OCI-LY3 (cell line): Measurements from ENCODE around the gene ZNF764.

Experiments
- H2AFZ ChIP-seq: fragments of 200-600, 300-600 bp; shearing (Covaris generic); 2 replicates; pipeline ENCODE4 v1.6.0; 2014; ENCODE audit warnings: antibody characterized with exemption, low read depth, low read length
- H3K27ac ChIP-seq: fragments of 200-600, 300-600 bp; sonication (generic); 2 replicates; pipeline ENCODE4 v1.5.1; 2014; ENCODE audit warnings: mild to moderate bottlenecking, low read length, moderate library complexity, mixed read lengths
- H3K27me3 ChIP-seq: fragments of 200-600, 300-600 bp; sonication (generic); 2 replicates; pipeline ENCODE4 v1.6.1; 2014; ENCODE audit warnings: low read depth, low read length, mixed read lengths
- H3K36me3 ChIP-seq: fragments of 200-600, 300-600 bp; sonication (generic); replicated peaks from 2 replicates; pipeline ENCODE3; 2014; ENCODE audit warnings: low read depth, low read length, mixed read lengths
- H3K4me1 ChIP-seq: fragments of 300-600, 200-600 bp; sonication (generic); 2 replicates; pipeline ENCODE4 v1.6.1; 2014; ENCODE audit warnings: low read length, mixed read lengths
- H3K4me2 ChIP-seq: fragments of 200-600, 300-600 bp; sonication (generic); 2 replicates; pipeline ENCODE4 v1.6.1; 2014; ENCODE audit warnings: low read length, mixed read lengths
- H3K4me3 ChIP-seq: fragments of 300-600, 200-600 bp; sonication (generic); 2 replicates; pipeline ENCODE4 v1.5.1; 2014; ENCODE audit warnings: antibody characterized with exemption, mild to moderate bottlenecking, low read length, moderate library complexity
- H3K79me2 ChIP-seq: fragments of 300-600, 200-600 bp; shearing (Covaris generic); 2 replicates; pipeline ENCODE4 v1.6.1; 2014; ENCODE audit warnings: mild to moderate bottlenecking, low read length, mixed read lengths
- H3K9ac ChIP-seq: fragments of 300-600, 200-600 bp; shearing (Covaris generic); 2 replicates; pipeline ENCODE4 v1.6.0; 2014; ENCODE audit warnings: mild to moderate bottlenecking, low read length, moderate library complexity
- H3K9me3 ChIP-seq: fragments of 200-600, 300-600 bp; shearing (Covaris generic); 2 replicates; pipeline ENCODE4 v1.6.1; 2014; ENCODE audit warnings: low read length, mixed read lengths; ENCODE audit not compliant: insufficient read depth
- H4K20me1 ChIP-seq: fragments of 200-600, 300-600 bp; sonication (generic); 2 replicates; pipeline ENCODE4 v1.6.1; 2016; ENCODE audit warnings: low read length, mixed read lengths; ENCODE audit not compliant: insufficient read depth
- EZH2phosphoT487 ChIP-seq: fragments of 200-600 bp; shearing (Covaris generic); IDR thresholded peaks from 2 replicates; pipeline ENCODE4 v1.6.1; 2018; ENCODE audit warnings: antibody characterized with exemption, mixed run types, low read depth
- TF ChIP-seq, protein P1 (sequence below): fragments of 200-600, 300-600 bp; sonication (generic); IDR thresholded peaks from 2 replicates; pipeline ENCODE4 v1.5.1; 2014; ENCODE audit warnings: antibody characterized with exemption, low read length, low read depth

The ZNF764 gene

GRCh38 chr16:30521476-30521872 lies 36.7 kb downstream of the ZNF764 start:
- H3K4me2 ChIP-seq, result no peak overlapping the region
- no peak overlapping the region for H3K9ac ChIP-seq
- no peaks in the 10 kb centered on the region for H3K27me3 ChIP-seq
- H3K79me2 ChIP-seq, result no peaks in the 10 kb centered on the region; the same call in 1 of the 2 replicates
- TF ChIP-seq EZH2phosphoT487, result no peak
- no peak overlapping the region for H3K4me3 ChIP-seq
- no peaks in the 10 kb centered on the region for H3K9me3 ChIP-seq
- no peak overlapping the region for H3K27ac ChIP-seq
- H2AFZ ChIP-seq, result no peak overlapping the region
- peaks cover 9% of the 10 kb centered on the region for H3K36me3 ChIP-seq
- no peaks in the 10 kb centered on the region for H4K20me1 ChIP-seq
- peaks cover 4% of the 10 kb centered on the region; the same call in 1 of the 2 replicates for H3K4me1 ChIP-seq

- Histone ChIP-seq H3K4me2 (no peak overlapping the region), H3K79me2 (no peaks in the 10 kb centered on the region), H3K4me3 (no peak overlapping the region), H4K20me1 (no peaks in the 10 kb centered on the region), H3K9ac (no peak overlapping the region), H3K36me3 (peaks cover 2% of the 10 kb centered on the region), H3K9me3 (no peaks in the 10 kb centered on the region), H2AFZ (no peak overlapping the region), H3K4me1 (no peaks in the 10 kb centered on the region), H3K27ac (no peak overlapping the region), H3K27me3 (no peaks in the 10 kb centered on the region)
- no peak for TF ChIP-seq EZH2phosphoT487
- TF ChIP-seq, protein P1, sequence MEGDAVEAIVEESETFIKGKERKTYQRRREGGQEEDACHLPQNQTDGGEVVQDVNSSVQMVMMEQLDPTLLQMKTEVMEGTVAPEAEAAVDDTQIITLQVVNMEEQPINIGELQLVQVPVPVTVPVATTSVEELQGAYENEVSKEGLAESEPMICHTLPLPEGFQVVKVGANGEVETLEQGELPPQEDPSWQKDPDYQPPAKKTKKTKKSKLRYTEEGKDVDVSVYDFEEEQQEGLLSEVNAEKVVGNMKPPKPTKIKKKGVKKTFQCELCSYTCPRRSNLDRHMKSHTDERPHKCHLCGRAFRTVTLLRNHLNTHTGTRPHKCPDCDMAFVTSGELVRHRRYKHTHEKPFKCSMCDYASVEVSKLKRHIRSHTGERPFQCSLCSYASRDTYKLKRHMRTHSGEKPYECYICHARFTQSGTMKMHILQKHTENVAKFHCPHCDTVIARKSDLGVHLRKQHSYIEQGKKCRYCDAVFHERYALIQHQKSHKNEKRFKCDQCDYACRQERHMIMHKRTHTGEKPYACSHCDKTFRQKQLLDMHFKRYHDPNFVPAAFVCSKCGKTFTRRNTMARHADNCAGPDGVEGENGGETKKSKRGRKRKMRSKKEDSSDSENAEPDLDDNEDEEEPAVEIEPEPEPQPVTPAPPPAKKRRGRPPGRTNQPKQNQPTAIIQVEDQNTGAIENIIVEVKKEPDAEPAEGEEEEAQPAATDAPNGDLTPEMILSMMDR, result no peak
Measured at GRCh38 chr16:30519120-30520049, 38.8 kb downstream of the ZNF764 start.

DNA sequence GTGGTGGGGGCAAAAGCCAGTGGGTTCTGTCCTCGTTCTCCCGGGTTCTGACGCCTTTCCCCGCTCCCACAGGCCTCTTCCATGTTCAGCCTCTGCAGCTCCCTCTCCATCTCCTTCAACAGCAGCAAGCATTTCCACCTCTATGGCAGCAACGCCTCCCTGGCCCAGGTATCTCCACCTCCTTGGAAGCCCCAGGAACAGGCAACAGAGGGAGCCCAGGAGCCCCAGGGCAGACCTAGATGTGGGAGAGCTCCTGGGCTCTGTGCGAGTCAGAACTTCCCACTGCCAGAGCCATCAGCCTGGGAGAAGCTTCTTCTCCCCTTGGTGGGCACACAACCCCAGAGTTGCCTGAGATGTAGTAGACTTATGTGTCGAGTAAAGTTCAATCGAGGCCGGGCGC lies 39.6 kb downstream of the ZNF764 start:
- Histone ChIP-seq H3K36me3 (no peaks in the 10 kb centered on the region), H3K9me3 (no peaks in the 10 kb centered on the region), H3K4me1 (no peaks in the 10 kb centered on the region), H4K20me1 (no peaks in the 10 kb centered on the region), H3K4me2 (no peak overlapping the region), H3K27me3 (no peaks in the 10 kb centered on the region), H3K79me2 (no peaks in the 10 kb centered on the region), H3K27ac (no peak overlapping the region), H3K9ac (no peak overlapping the region), H2AFZ (no peak overlapping the region), H3K4me3 (no peak overlapping the region)
- TF ChIP-seq, protein P1, result no peak
- no peak for TF ChIP-seq EZH2phosphoT487

DNA sequence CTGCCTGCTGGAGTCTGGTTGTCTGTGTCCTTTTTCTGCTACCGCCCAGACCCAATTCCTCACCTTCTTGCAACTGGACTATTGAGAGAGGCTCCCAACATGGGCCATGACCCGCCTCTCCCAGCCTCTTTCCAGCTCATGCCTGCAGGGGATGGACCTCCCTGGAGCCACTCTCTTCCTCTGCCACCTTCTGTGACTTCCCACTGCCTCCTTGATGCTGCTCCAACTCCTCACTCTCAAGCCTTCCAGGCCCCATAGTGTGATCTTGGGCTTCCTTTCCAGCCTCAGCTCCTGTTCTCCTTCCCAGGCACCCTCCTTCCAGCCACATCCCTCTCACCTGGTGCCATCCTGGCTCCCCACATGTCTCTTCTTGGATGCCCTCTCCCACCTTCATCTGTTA lies 42.9 kb downstream of the ZNF764 start:
- Histone ChIP-seq H3K9me3 (no peaks in the 10 kb centered on the region), H3K27ac (no peak overlapping the region), H3K4me1 (no peaks in the 10 kb centered on the region), H3K79me2 (no peaks in the 10 kb centered on the region), H3K4me3 (no peak overlapping the region), H3K27me3 (no peaks in the 10 kb centered on the region), H3K9ac (no peak overlapping the region), H3K36me3 (peaks cover 7% of the 10 kb centered on the region), H3K4me2 (no peak overlapping the region), H4K20me1 (no peaks in the 10 kb centered on the region), H2AFZ (no peak overlapping the region)
- TF ChIP-seq EZH2phosphoT487, result no peak
- TF ChIP-seq, protein P1, result no peak
